GF-D8 (cell line): ENCODE data around the gene MLXIPL.
A peak's percentile ranks its signal among the peaks of the same experiment; 100 is the strongest.
"Not testable (repeated sequence)": the region's sequence is repeated elsewhere in the genome, so short reads cannot be mapped to it uniquely, and the experiment has no call there.

ENCODE experiments used
- DNase-seq: peaks from one replicate; lab custom pipeline; 2025; lab: John Stamatoyannopoulos, UW

The MLXIPL gene

DNA sequence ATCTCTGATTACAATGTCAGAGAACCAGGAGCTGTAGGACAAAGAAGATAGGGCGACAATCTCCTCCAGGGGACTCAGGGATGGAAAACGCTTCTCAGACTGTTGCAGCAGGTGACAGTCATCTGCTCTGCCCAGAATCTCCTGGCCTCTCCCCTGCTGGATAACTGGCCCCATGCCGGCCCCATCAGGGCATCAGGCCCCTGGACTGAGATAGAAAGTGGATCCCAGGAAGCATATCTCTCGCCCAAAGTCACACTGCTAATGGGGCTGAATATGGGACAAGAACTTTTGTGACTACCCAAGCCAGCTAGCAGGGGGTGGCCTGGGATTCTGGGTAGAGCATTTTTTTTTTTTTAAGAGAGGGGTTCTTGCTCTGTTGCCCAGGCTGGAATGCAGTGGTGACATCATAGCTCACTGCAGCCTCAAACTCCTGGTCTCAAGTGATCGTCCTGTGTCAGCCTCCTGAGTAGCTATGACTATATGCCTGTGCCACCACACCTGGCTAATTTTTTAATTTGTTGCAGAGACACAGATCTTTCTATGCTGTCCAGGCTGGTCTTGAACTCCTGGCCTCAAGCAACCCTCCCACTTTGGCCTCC lies 20.5 kb upstream of the MLXIPL start:
- DNase-seq, result no peak

DNA sequence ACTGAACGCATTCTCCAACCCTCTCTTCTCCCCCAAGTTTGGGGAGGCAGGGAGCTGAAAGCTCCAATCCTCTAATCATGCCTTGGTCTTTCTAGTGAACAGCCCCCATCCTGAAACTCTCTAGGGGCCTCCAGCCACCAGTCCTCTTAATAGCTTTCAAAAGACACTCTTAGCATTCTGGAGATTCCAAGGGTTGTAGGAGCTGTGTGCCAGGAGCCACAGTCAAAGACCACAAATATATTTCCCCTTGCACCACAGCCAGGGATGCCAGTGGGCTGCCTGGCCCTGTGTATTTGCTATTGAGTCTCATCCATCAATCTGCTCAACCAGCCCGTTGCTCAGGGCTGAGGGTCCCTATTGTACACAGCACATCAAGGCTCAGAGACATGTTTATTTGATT lies 18.5 kb upstream of the MLXIPL start:
- DNase-seq, result no peak

DNA sequence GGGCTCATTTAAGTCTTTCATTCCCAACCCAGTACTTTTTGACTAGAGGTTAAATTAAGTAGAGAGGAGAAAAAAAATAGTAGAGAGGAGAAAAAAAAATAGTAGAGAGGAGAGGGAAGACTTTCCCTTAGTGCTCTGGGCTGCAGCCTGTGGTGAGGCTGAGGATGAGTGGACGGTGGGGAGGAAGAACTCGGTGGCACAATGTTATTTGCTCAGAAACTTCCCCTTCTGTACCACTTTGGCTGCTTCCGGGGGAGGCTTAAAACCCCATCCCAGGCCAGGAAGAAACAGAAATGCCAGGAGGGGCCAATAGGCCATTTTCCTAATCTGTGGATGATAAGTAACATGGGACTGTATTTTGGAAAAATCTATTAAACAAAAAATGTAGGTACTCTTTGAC lies 14.6 kb upstream of the MLXIPL start:
- no peak for DNase-seq

DNA sequence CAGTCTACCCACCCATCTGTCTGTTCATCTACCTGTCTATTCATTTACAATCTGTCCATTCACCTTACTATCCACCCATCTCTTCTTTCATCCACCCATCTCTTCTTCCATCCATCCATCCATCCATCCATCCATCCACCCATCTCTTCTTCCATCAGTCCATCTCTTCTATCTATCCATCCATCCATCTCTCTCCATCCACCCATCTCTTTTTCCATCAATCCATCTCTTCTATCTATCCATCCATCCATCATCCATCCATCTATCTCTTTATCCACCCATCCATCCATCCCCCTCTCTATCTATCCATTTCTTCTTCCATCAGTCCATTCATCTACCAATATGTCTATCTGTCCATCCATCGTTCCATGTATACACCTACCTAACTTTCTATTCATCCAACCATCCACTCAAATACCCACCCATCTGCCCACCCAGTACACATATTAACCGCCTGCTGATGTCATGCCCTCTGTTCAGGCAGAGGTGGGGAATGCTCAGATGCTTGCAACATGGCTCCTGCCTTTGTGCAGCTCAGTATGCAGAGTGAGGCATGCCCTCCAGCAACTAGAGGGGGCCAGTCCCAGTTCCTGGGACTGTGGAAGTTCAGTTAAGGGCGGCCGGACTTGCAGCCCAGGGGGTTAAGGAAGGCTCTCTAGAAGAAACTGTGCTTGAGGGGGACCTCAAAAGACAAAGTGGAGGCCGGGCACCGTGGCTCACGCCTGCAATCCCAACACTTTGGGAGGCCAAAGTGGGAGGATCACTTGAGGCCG lies 11.3 kb upstream of the MLXIPL start:
- no peak for DNase-seq

DNA sequence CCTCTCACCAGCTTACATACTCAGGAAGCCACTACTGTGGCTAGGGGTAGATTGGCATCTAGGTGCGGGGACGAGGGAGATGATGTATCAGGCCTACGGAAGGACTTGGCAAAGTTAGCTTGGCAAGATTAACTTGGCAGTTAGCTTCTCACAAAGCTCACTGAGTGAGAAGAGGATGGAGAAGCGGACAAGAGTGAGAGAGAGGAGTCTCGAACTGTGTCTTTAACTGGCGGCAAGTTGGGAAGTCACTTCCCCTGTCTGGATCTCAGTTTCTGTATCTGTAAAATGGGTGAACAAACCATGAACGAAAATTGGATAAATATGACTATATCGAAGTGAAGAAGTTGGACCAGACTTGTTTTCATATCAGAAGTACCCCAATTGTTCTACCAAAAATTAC lies 9.5 kb upstream of the MLXIPL start:
- DNase-seq, result no peak

DNA sequence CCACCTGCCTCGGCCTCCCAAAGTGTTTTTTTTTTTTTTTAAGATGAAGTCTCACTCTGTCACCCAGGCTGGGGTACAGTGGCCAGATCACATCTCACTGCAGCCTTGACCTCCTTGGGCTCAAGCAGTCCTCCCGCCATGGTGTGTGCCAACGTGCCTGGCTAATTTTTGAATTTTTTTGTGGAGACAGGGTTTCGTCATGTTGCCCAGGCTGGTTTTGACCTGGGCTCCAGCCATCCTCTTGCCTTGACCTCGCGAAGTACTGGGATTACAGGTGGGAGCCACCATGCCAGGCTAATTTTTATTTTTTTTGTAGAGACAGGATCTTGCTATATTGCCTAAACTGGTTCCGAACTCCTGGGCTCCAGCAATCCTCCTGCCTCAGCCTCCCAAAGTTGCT lies 9.0 kb upstream of the MLXIPL start:
- DNase-seq, result no peak

DNA sequence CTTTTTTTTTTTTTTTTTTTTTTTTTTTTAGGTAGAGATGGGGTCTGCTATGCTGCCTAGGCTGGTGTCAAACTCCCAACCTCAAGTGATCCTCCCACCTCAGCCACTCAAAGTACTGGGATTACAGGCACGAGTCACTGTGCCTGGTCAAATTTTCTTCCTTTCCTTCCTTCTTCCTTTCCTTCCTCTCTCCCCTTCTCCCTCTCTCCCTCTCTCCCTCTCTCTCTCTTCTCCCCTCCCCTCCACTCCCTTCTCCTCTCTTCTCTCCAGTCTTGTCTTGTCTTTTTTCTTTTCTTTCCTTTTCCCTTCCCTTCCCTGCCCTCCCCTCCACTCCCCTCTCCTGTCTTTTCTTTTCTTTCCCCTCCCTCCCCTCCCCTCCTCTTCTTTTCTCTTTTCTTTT lies 7.2 kb upstream of the MLXIPL start:
- DNase-seq, result no peak

DNA sequence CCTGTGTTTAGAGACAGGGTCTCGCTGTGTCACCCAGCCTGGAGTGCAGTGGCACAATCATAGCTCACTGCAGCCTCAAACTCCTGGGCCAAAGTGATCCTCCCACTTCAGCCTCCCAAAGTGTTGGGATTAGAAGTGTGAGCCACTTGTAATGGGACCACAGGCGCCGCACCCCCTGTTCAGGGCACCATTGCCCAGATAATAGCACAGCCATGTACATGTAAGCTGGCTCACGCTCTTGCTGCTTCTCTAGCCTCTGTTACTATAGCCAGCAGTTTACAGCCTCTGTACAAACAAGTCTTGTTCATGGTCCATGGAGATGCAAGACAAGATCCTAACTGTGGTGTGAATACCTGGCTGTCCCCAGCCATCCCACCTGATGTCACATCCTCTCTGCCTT lies 4.2 kb upstream of the MLXIPL start:
- no peak for DNase-seq

DNA sequence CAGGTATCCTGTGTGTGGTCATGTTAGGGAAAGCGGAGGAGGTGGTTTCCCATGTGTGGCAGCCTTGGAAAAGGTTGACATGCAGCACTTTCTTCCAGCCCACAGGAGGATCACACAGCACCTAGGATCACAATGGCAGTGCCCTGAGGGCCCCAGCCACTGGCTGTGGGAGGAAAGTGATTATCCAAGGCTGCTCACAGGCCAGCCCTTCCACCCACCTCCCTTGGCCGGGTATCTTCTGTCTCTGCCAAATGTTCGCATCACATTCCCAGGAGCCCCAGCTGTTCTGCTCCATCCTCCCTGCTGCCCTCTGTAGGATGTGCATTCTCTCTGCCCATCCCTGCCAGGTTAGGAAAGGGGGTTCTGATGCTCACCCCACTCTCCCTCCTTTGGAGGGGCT lies 2.5 kb upstream of the MLXIPL start:
- DNase-seq, result no peak

DNA sequence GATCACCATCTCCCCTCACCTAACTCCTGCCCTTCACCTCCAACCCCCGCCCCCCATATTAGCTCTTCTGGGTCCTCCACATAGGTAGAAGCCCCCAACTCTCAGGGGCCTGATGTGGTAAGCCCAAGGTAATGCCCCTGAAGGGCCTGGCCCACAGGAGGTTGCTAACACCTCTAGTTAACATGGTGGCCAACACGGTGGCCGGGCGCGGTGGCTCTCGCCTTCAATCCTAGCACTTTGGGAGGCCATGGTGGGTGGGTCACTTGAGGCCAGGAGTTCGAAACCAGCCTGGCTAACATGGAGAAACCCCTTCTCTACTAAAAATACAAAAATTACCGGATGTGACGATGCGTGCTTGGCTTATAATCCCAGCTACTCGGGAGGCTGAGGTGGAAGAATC lies 954 bp upstream of the MLXIPL start:
- no peak for DNase-seq

DNA sequence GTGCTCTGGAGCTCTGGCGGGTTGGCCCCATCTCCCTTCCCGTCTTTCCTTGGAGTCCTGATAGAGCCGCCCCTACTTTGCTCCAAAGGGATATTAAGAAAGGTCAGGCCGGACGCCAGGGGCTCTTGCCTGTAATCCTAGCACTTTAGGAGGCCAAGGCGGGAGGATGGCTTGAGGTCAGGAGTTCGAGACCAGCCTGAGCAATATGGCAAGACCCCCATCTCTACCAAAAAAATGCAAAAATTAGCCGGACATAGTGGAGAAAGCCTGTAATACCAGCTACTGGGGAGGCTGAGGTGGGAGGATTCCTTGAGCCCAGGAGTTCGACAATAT lies 313 bp upstream of the MLXIPL start:
- no peak for DNase-seq

DNA sequence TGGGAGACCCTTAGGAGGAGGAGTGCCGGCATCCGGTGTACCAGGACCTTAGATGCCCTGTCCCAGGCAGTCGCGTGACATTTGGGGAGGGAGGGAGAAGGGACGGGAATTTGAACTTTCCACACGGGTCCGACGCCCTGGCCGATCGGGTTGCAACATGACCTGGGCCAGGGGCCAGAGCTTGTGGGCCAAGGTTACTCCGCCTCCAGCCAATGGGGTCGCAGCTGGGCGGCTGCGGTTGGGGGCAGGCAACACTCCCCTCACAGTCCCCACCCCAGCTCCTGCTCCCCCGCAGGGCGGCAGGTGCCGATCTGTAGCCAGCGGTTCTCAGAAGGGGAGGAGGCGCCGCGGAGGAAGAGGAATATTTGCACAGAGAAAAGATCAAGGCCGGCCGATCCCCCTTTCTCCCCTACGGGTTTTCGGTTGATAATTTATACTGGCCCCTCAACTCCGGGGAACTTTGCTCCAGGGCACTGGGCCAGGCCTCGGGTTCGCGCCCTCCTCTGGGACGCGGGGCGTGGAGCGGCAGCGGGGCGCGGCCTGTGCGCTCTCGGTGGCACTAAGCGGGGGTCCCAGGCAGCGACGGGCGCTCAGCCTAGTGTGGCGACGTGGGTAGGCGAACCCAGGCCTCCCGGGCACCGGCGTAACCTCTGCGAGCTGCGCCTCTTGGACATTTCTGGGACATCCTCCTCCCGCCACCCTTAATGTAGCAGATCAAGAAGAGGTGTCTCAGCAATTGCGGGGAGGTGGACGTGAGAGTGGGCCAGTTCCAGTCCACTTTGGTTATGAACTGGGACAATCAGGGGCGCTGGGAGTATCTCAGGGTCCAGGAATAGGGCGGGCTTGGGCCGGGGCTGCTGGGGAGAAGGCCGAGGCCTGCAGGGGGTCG lies 1.2 kb downstream of the MLXIPL start:
- DNase-seq, result peak; percentile 71

DNA sequence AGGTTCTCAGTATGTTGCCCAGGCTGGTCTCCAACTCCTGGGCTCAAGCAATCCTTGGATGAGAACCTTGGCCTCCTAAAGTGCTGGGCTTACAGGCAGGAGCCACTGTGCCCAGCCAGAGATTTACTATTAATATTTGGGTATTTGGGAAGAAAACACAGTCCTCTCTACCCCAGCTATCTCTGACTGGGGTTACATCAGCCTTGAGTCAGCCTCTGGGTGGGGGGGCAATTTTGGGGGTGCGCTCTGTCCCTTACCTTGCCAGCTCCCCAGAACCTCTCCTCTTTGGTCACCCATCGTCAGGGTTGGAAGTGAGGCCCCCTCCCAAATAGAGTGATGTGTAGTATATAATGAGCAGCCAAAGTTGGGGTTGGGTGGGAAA lies 1.8 kb downstream of the MLXIPL start:
- no peak for DNase-seq

DNA sequence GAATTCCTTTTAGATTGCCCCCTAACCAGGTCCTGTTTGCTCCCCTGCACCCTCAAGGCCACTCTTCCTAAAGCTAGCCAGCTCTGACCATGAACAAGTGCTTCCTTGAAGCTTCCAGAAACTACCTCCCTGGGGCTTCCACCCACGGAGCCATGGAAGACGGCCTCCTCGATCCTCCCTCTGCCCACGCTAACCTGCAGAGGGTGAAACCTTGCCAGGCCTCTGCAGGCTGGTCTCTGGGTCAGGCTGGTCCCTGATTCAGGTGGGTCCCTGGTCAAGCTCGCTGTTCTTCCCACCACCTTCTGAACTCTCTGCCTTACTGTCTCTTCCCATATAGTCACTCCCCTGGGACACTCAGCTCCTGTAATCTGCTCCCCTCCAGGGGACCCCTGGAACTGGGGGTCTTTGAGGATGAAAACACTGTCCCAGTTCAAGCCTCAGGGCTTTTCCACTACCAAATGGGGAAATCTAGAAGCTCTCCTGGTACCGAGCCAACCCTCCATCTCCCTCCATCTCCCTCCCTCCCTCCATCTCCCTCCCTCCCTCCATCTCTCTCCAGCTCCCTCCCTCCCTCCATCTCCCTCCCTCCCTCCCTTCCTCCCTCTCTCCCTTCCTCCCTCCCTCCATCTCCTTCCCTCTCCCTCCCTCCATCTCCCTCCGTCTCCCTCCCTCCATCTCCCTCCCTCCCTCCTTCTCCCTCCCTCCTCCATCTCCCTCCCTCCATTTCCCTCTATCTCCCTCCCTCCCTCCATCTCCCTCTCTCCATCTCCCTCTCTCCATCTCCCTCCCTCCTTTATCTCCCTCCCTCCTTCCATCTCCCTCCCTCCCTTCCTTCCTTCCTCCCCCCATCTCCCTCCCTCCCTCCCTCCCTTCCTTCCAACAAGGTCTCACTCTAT lies 2.9 kb downstream of the MLXIPL start:
- DNase-seq, result no peak

DNA sequence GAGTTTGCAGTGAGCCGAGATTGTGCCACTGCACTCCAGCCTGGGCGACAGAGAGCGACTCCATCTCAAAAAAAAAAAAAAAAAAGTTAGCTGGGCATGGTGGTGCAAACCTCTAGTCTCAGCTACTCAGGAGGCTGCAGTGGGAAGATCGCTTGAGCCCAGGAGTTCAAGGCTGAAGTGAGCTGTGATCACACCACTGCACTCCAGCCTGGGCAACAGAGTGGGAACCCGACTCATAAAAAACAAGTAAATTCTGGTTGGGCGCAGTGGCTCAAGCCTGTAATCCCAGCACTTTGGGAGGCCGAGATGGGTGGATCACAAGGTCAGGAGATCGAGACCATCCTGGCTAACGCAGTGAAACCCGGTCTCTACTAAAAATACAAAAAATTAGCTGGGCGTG lies 4.9 kb downstream of the MLXIPL start:
- DNase-seq, result not testable (repeated sequence)

DNA sequence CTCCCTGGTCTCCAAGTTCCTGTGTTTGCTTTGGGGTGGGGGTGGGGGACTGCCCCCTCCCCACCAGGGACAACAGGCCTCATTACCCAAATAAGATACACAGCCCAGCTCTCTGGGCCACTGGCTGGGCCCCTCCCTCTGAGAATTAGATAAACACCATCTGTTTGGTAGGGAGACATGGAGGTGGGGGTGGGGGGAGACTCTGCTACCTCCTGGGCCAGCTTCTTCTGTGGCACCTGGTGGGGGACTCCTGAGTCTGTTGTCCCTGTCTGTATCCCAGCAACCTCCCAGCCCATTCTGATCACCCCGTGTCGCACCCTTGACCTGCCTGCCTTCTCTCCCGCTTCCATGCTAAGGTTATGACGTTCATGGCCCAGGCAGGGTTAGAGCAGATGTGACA lies 5.8 kb downstream of the MLXIPL start:
- DNase-seq, result no peak

DNA sequence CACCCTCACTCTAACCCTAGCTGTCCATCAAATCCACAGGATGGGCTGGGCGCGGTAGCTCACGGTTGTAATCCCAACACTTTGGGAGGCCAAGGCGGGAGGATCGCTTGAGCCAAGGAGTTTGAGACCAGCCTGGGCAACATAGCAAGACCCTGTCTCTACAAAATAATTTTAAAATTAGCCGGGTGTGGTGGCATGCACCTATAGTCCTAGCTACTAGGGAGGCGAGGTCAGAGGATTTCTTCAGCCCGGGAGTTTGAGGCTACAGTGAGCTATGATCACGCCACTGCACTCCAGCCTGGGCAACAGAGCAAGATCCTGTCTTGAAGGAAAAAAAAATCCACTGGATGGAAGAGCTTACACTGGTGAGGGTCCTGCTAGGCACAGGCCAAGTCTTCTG lies 6.8 kb downstream of the MLXIPL start:
- not testable (repeated sequence) for DNase-seq

DNA sequence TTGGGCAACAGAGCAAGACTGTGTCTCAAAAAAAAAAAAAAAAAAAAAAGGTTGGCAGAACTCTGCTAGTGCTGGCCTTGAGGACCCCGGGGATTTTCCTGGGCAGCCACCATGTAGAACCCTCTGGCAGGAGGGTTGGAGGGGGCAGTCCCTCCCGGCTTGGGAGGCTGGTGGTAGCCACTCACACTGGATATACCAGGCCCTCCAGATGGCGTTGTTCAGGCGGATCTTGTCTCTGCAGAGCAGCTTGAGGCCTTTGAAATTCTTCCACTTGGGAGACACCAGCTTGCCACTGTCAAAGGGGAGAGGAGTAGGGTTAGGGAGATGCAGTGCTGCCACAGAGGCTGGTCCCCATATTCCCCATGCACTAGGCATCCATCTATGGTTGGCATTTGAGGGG lies 8.4 kb downstream of the MLXIPL start:
- DNase-seq, result no peak

DNA sequence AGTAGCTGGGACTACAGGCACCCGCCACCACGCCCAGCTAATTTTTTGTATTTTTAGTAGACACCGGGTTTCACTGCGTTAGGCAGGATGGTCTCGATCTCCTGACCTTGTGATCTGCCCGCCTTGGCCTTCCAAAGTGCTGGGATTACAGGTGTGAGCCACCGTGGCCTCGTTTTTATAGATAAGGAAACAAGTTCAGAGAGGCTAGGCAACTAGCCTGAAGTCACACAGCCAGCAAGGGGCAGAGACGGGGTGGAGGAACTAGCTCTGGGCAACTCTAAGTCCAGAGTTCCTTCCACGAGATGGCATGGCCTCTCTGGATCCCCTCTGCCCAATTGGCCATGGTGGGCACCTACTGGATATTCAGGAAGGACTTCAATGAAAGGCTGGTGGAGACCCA lies 9.4 kb downstream of the MLXIPL start:
- DNase-seq, result not testable (repeated sequence)

DNA sequence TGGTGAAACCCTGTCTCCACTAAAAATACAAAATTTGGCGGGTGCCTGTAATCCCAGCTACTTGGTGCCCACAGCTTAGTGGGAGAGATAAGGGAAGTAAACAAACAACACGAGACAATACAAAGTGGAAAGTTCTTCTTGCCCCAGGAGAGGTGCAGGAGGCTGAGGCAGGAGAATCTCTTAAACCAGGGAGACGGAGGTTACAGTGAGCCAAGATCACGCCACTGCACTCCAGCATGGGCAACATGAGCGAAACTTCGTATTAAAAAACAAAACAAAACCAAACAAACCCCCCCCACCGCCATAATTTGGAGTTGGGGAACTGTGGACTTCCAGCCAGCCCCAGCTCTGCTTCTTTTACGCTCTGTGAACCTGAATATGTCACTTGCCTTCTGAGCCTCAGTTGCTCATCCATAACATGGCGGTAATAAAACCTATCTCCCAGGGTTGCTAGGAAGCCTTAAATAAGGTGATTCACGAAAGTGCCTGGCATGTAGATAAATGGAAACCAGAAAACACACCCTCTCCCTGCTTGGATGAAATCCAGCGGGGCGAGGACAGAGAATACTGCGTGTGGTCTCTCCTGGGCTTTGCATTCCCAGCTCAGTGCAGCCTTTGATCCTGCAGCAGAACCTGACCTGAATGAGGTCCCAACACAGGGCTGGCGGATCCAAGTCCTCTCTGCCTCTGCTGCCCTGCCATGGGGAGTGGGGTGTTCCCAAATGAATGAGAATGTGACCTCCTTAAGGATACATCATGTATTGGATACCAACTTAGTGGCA lies 10.2 kb downstream of the MLXIPL start:
- no peak for DNase-seq

DNA sequence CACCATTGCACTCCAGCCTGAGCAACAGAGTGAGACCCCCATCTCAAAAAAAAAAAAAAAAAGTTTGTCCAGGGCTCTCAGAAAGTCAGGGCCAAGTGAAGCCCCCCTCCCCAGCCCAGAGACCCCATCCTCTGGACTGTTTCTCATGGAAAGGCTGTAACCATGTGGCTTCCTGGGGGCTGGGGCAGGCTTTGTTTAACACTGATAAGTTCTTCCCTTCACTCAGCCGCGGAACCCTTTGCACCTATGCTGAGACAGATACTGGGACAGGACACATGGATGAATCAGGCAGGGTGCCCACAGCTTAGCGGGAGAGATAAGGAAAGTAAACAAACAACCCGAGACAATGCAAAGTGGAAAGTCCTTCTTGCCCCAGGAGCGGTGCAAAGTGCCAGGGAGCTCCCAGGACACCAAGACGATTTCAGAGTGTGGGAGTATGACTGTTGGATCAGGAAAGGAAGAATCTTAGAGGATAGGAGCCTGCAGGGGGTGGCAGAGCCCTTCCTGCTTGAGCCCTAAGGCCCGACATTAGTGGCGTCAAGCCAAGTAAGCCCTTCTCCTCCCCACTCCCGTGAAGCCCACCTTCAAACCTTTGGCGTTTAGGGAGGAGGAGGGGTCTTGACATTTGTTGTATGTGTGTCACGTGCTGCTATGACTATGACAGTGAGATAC lies 11.6 kb downstream of the MLXIPL start:
- DNase-seq, result no peak
